Measurements from ENCODE around the gene SCRN2.

DNA sequence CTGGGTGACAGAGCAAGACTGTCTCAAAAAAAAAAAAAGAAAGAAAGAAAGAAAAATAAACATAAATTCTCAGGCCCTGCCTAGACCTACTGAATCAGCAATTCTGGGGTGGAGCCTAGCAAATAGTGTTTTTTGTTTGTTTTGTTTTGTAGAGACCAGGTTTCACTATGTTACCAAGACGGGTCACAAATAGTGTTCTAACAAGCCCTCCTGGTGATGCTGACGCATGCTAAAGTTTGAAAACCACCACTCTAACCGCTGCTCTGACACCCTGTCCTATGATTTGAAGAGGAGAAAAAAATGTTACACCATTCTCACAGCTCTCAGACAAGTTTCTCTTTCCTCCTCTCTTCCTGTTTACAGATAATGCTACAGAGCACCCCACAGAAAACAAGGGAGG lies 11.2 kb downstream of the SCRN2 start:
- no peak for TF ChIP-seq CTCF (IDR thresholded peaks at IDR 0.05)
- no peak for TF ChIP-seq POLR2AphosphoS5 (IDR thresholded peaks at IDR 0.05)

Data from breast epithelium (tissue), 3 donors.